GM21717 (cell line): ENCODE data around the gene PDGFB.

ENCODE experiments used
- ATAC-seq: cut with Tn5 transposase; IDR thresholded peaks from one replicate; pipeline ENCODE4 v1.9.1; 2021; ENCODE audit warnings: mild to moderate bottlenecking, moderate library complexity; ENCODE audit not compliant: unreplicated experiment

PDGFB gene

GRCh38 chr22:39176714-39177455 is 67.9 kb downstream of the PDGFB start:
- no peak for ATAC-seq

GRCh38 chr22:39176143-39176713 is 68.6 kb downstream of the PDGFB start:
- ATAC-seq = no peak

- no peak for ATAC-seq
These were observed 69.2 kb downstream of the PDGFB start for GRCh38 chr22:39175353-39176142.

GRCh38 chr22:39174498-39175352 is 70.1 kb downstream of the PDGFB start:
- ATAC-seq = no peak

GRCh38 chr22:39173787-39174497 is 70.8 kb downstream of the PDGFB start:
- ATAC-seq = no peak
